ENCODE measurements around the gene MBP.

DNA sequence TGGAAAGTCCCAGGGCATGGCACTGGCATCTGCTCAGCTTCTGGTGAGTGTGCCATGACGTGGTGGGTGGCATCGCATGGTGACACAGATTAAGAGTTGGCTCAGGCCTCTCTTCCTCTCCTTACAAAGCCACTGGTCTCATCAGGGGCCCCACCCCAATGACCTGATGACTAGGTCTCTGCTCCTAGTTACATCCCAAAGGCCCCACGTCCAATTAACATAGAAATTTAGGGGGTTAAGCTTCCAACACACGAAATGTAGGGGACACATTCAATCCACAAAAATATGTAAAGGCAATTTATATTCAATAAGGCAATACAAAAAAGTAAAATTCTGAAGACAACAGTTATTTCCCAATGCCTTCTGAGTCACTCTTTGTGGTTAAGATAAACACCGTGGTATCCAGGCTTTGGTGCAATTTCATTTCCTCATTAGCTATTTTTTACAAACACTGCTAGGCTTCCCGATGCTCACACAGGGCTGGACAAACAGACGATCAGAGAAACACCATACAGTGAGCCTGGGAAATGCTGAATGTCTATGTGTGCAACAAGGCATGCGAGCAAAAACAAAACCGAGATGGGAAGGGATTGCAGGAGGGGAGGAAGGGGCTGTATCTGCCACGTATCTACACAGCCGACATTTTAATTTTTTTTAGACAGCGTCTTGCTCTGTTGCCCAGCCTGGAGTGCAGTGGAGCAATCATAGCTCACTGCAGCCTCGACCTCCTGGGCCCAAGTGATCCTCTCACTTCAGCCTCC, 67.2 kb downstream of the MBP start:
- TF ChIP-seq FOXP2 (optimal IDR thresholded peaks at IDR 0.05; ENCODE audit: control extremely low read depth, extremely low read length, insufficient read depth): no peak
- TF ChIP-seq POLR2AphosphoS5 (IDR thresholded peaks at IDR 0.05; ENCODE audit: borderline replicate concordance, low read depth, low read length): no peak
